Stimulated activated CD4-positive, alpha-beta T cell treated with anti-CD3 and anti-CD28 coated beads, Interleukin-4, amount 100 ng/mL, for 24 hours (primary cell): Measurements from ENCODE around the gene EPHA4.

Experiments
- DNase-seq: peaks from one replicate; pipeline ENCODE4 v3.0.0-alpha.2; 2020

The EPHA4 gene

GRCh38 chr2:221431477-221431876 lies 140.6 kb downstream of the EPHA4 start:
- no peak for DNase-seq

- no peak for DNase-seq
Measured at GRCh38 chr2:221429741-221430491, 142.2 kb downstream of the EPHA4 start.

GRCh38 chr2:221428896-221429295 lies 143.2 kb downstream of the EPHA4 start:
- DNase-seq = no peak

- no peak for DNase-seq
Measured at GRCh38 chr2:221426929-221427328, 145.2 kb downstream of the EPHA4 start.

- DNase-seq = no peak
Measured at GRCh38 chr2:221425891-221426290, 146.2 kb downstream of the EPHA4 start.

GRCh38 chr2:221425353-221425752 lies 146.8 kb downstream of the EPHA4 start:
- DNase-seq = no peak

- DNase-seq = no peak
Measured at GRCh38 chr2:221423210-221423804, 148.8 kb downstream of the EPHA4 start.

- no peak for DNase-seq
Measured at GRCh38 chr2:221422516-221423209, 149.4 kb downstream of the EPHA4 start.

- no peak for DNase-seq
Measured at GRCh38 chr2:221420245-221420644, 151.9 kb downstream of the EPHA4 start.

GRCh38 chr2:221415789-221416188 lies 156.3 kb downstream of the EPHA4 start:
- DNase-seq = no peak

GRCh38 chr2:221412978-221413377 lies 159.1 kb downstream of the EPHA4 start:
- no peak for DNase-seq

GRCh38 chr2:221410487-221410886 lies 161.6 kb downstream of the EPHA4 start:
- DNase-seq = no peak

- DNase-seq = no peak
Measured at GRCh38 chr2:221407765-221408164, 164.3 kb downstream of the EPHA4 start.

- no peak for DNase-seq
Measured at GRCh38 chr2:221405521-221405920, 166.6 kb downstream of the EPHA4 start.

GRCh38 chr2:221402072-221402471 lies 170.0 kb downstream of the EPHA4 start:
- no peak for DNase-seq

- DNase-seq = no peak
Measured at GRCh38 chr2:221400411-221400810, 171.7 kb downstream of the EPHA4 start.

- no peak for DNase-seq
Measured at GRCh38 chr2:221399183-221399582, 172.9 kb downstream of the EPHA4 start.

GRCh38 chr2:221397187-221397586 lies 174.9 kb downstream of the EPHA4 start:
- no peak for DNase-seq

- DNase-seq = no peak
Measured at GRCh38 chr2:221392228-221392881, 179.7 kb downstream of the EPHA4 start.

GRCh38 chr2:221390878-221391277 lies 181.2 kb downstream of the EPHA4 start:
- DNase-seq = no peak

- no peak for DNase-seq
Measured at GRCh38 chr2:221389904-221390303, 182.2 kb downstream of the EPHA4 start.

GRCh38 chr2:221389421-221389820 lies 182.7 kb downstream of the EPHA4 start:
- no peak for DNase-seq

GRCh38 chr2:221388891-221389290 lies 183.2 kb downstream of the EPHA4 start:
- no peak for DNase-seq

GRCh38 chr2:221385716-221386115 lies 186.4 kb downstream of the EPHA4 start:
- DNase-seq = no peak
